Urinary bladder (tissue), 4 donors: ENCODE results near the gene SLC6A6. TPM values are rescaled to one million over a fixed set of nuclear protein-coding genes. Genes with fewer than 3 reads are reported as not detected.

Experiments used
- DNase-seq: peaks from one replicate; pipeline ENCODE4 v3.0.0-alpha.2; 2015; ENCODE audit errors: extremely low spot score
- H3K27ac ChIP-seq: one replicate; pipeline ENCODE4 v1.5.1; 2013; ENCODE audit warnings: low read depth, mild to moderate bottlenecking, moderate library complexity
- H3K36me3 ChIP-seq: one replicate; pipeline ENCODE4 v1.6.1; 2013; ENCODE audit warnings: mild to moderate bottlenecking, moderate library complexity; ENCODE audit not compliant: insufficient read depth
- H3K4me1 ChIP-seq: one replicate; pipeline ENCODE4 v1.6.1; 2013; ENCODE audit warnings: mild to moderate bottlenecking, moderate library complexity; ENCODE audit not compliant: insufficient read depth
- H3K4me3 ChIP-seq: one replicate; pipeline ENCODE4 v1.5.1; 2013; ENCODE audit warnings: low read depth, low read length
- WGBS: extraction: QIAGEN DNeasy Blood & Tissue Kit; methylation state at CpG from one replicate; pipeline ENCODE4 v1.1.7; 2013; 5-methylcytosine and 5-hydroxymethylcytosine counted together
- polyA plus RNA-seq: library from polyadenylated mRNA; stranded (reverse); fragments of 200-250 nt; gene quantifications from one replicate; pipeline ENCODE4 v1.2.3, GENCODE V29; 2013
- total RNA-seq: library from RNA; depleted of rRNA; stranded (reverse); fragments of >200 nt; gene quantifications from one replicate; pipeline ENCODE4 v1.2.3, GENCODE V29; 2014
- donor health status: healthy with polysubstance abuse.
- donor health status: healthy.

Gene SLC6A6
- total and polyA plus RNA-seq, 2 donors = 8.0 to 9.2 TPM

GRCh38 chr3:14457481-14457880 lies 55.1 kb downstream of the SLC6A6 start:
- H3K4me3 ChIP-seq = no peak overlapping the region
- H3K36me3 ChIP-seq = no peaks in the 10 kb centered on the region
- WGBS = 95% methylated on average over 5 of the region's 5 CpGs
- H3K4me1 ChIP-seq = no peaks in the 10 kb centered on the region
- no peak for DNase-seq
- H3K27ac ChIP-seq = no peak overlapping the region

- Histone ChIP-seq H3K36me3 (no peaks in the 10 kb centered on the region), H3K27ac (no peak overlapping the region), H3K4me3 (no peak overlapping the region), H3K4me1 (no peaks in the 10 kb centered on the region)
- 74% methylated on average over 9 of the region's 9 CpGs for WGBS
- no peak for DNase-seq
Measured at GRCh38 chr3:14457999-14458398, 55.6 kb downstream of the SLC6A6 start.

GRCh38 chr3:14458434-14459275 lies 56.2 kb downstream of the SLC6A6 start:
- DNase-seq = no peak
- Histone ChIP-seq H3K27ac (no peak overlapping the region), H3K36me3 (no peaks in the 10 kb centered on the region), H3K4me3 (no peak overlapping the region), H3K4me1 (no peaks in the 10 kb centered on the region)
- 82% methylated on average over 11 of the region's 11 CpGs for WGBS

- no peak overlapping the region for H3K27ac ChIP-seq
- H3K4me3 ChIP-seq = no peak overlapping the region
- H3K4me1 ChIP-seq = no peaks in the 10 kb centered on the region
- 96% methylated on average over 5 of the region's 5 CpGs for WGBS
- DNase-seq = no peak
- no peaks in the 10 kb centered on the region for H3K36me3 ChIP-seq
Measured at GRCh38 chr3:14459384-14459783, 57.0 kb downstream of the SLC6A6 start.

- DNase-seq = no peak
- no peak overlapping the region for H3K27ac ChIP-seq
- H3K4me1 ChIP-seq = no peaks in the 10 kb centered on the region
- WGBS = 88% methylated on average over 3 of the region's 3 CpGs
- H3K4me3 ChIP-seq = no peak overlapping the region
- H3K36me3 ChIP-seq = no peaks in the 10 kb centered on the region
Measured at GRCh38 chr3:14459787-14460186, 57.4 kb downstream of the SLC6A6 start.

- WGBS = 35% methylated on average over 9 of the region's 9 CpGs
- no peak overlapping the region for H3K27ac ChIP-seq
- no peak overlapping the region for H3K4me3 ChIP-seq
- no peak for DNase-seq
- H3K36me3 ChIP-seq = no peaks in the 10 kb centered on the region
- no peaks in the 10 kb centered on the region for H3K4me1 ChIP-seq
Measured at GRCh38 chr3:14460342-14461005, 58.1 kb downstream of the SLC6A6 start.

- Histone ChIP-seq H3K4me3 (no peak overlapping the region), H3K27ac (no peak overlapping the region)
Measured at GRCh38 chr3:14461006-14461747, 58.8 kb downstream of the SLC6A6 start.

GRCh38 chr3:14461748-14462324 lies 59.4 kb downstream of the SLC6A6 start:
- Histone ChIP-seq H3K27ac (no peak overlapping the region), H3K4me3 (no peak overlapping the region)
- DNase-seq = no peak

More at GRCh38 chr3:14461006-14461747, 58.8 kb downstream of the SLC6A6 start:
- no peaks in the 10 kb centered on the region for H3K4me1 ChIP-seq
- 87% methylated on average over 13 of the region's 13 CpGs for WGBS
- DNase-seq = no peak
- no peaks in the 10 kb centered on the region for H3K36me3 ChIP-seq

GRCh38 chr3:14462738-14463137 lies 60.3 kb downstream of the SLC6A6 start:
- no peak overlapping the region for H3K27ac ChIP-seq
- no peak for DNase-seq

More at GRCh38 chr3:14461748-14462324, 59.4 kb downstream of the SLC6A6 start:
- Histone ChIP-seq H3K36me3 (no peaks in the 10 kb centered on the region), H3K4me1 (no peaks in the 10 kb centered on the region)
- WGBS = 88% methylated on average over 8 of the region's 8 CpGs

GRCh38 chr3:14463330-14464140 lies 61.1 kb downstream of the SLC6A6 start:
- H3K36me3 ChIP-seq = no peaks in the 10 kb centered on the region
- H3K4me3 ChIP-seq = no peak overlapping the region
- DNase-seq = no peak
- H3K4me1 ChIP-seq = no peaks in the 10 kb centered on the region
- no peak overlapping the region for H3K27ac ChIP-seq
- WGBS = 89% methylated on average over 26 of the region's 26 CpGs

More at GRCh38 chr3:14462738-14463137, 60.3 kb downstream of the SLC6A6 start:
- Histone ChIP-seq H3K4me3 (no peak overlapping the region), H3K4me1 (no peaks in the 10 kb centered on the region), H3K36me3 (no peaks in the 10 kb centered on the region)
- WGBS = 93% methylated on average over 9 of the region's 9 CpGs

- Histone ChIP-seq H3K36me3 (no peaks in the 10 kb centered on the region), H3K4me3 (no peak overlapping the region), H3K4me1 (no peaks in the 10 kb centered on the region), H3K27ac (no peak overlapping the region)
- 98% methylated on average over 5 of the region's 5 CpGs for WGBS
- no peak for DNase-seq
Measured at GRCh38 chr3:14464141-14464465, 61.7 kb downstream of the SLC6A6 start.

GRCh38 chr3:14464521-14464920 lies 62.1 kb downstream of the SLC6A6 start:
- Histone ChIP-seq H3K4me3 (no peak overlapping the region), H3K27ac (no peak overlapping the region), H3K4me1 (no peaks in the 10 kb centered on the region), H3K36me3 (no peaks in the 10 kb centered on the region)
- WGBS = 98% methylated on average over 4 of the region's 4 CpGs
- no peak for DNase-seq

GRCh38 chr3:14465425-14465824 lies 63.0 kb downstream of the SLC6A6 start:
- 97% methylated on average over 3 of the region's 3 CpGs for WGBS
- no peak for DNase-seq
- no peaks in the 10 kb centered on the region for H3K4me1 ChIP-seq
- H3K27ac ChIP-seq = no peak overlapping the region
- H3K36me3 ChIP-seq = no peaks in the 10 kb centered on the region
- H3K4me3 ChIP-seq = no peak overlapping the region
